GM21737 (cell line): ENCODE measurements around the gene SLC19A1.

Source experiments
- ATAC-seq: cut with Tn5 transposase; IDR thresholded peaks from one replicate; pipeline ENCODE4 v1.9.1; 2021; ENCODE audit warnings: mild to moderate bottlenecking, moderate library complexity; ENCODE audit not compliant: unreplicated experiment

Gene SLC19A1

DNA sequence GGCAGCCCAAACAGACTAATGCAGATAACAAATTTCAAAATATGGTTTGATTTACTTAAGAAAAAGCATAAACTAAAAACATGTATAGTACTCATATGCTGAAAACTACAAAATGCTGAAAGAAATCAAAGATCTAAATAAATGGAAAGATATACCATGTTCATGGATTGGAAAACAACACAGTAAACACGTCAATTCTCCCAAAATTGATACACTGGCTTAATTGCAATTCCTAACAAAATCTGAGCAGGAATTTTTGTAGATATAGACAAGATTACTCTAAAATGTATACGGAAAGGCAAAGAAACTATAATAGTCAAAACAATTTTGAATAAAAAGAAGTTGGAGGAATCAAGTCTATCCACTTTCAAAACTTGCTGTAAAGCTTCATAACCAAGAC is 21.0 kb downstream of the SLC19A1 start:
- no peak for ATAC-seq

DNA sequence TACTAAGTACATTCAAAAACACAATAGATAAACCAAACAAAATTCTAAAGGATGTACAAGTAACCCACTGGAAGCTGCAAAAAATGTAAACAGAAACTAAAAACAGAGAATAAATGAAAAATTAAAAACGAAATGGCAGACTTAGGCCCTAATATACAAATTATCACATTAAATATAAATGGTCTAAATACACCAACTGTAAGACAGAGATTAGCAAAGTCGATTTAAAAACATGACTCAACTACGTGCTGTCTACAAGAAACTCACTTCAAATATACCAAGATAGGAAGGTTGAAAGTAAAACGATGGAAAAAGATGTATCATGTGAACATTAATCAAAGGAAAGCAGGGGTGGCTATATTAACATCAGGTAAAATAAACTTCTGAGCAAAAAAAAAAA is 23.1 kb downstream of the SLC19A1 start:
- no peak for ATAC-seq

DNA sequence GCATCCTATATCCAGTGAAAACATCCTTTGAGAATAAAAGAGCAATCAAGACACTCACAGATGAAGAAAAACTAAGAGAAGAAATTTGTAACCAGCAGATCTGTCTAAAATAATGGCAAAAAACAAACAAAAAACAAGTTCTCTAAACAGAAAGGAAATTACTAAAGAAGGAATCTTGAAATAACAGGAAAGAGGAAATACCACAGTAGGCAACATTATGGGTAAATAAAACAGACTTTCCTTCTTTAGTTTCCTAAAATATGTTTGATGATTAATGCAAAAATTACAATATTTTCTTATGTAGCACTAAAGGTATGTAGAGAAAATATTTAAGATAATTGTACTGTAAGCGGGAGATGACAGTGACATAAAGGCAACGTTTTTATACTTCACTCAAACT is 23.5 kb downstream of the SLC19A1 start:
- no peak for ATAC-seq

DNA sequence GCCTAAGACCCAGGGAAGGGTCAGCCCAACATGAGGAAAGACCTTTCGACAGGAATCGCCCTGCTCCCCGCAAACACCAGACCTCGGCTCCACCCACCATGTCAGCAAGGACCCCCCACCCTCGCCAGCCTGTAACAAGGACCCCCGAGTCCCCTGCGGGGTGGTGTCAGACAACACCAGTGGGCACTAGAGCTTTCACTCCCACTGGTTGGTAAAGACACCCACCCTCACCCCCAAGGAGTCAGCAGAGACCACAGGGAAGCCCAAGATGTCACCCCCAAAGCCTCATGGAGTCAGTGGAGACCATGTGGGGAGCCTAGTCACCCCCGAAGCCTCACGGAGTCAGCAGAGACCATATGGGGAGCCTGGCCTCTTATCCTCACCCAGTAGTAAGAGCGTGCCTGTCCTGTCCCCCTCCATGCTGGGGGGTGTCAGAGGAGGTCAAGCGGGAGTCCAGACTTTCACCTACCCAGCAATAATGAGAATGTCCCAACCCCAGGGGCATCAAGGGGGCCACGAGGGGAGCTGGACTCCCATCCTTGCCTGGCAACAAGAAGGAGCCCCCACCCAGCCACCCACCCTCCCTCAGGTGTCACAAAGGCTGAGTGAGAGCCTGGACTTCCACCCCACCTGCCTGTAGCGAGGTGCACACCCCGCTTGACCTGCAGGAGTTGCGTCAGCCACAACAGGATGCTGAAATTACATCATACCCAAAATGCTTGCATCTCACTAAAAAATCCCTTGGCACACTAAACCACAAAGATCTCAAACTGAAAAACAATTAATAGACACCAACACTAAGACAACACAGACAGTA is 24.8 kb downstream of the SLC19A1 start:
- no peak for ATAC-seq

DNA sequence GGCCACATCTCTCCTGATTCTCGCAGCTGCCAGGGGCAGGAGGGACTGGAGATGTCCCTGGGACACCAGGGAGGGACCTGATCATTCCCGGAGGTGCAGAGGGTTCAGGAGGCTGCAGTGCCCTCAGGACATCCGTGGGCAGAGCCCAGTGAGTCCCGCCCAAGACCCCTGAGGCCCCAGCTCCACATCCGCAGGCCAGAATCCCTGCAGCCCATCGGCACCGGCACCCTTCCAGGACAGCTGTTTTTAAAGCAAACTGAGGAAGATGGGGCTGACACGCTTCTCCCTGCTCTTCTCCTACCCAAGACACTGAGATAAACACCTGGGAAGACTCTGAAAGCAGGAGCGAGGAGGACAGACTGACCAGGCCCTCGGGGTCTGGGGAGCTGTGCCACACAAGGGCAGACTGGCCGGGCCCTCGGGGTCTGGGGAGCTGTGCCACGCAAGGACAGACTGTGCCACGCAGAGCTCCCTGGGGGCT is 25.5 kb downstream of the SLC19A1 start:
- ATAC-seq: no peak

DNA sequence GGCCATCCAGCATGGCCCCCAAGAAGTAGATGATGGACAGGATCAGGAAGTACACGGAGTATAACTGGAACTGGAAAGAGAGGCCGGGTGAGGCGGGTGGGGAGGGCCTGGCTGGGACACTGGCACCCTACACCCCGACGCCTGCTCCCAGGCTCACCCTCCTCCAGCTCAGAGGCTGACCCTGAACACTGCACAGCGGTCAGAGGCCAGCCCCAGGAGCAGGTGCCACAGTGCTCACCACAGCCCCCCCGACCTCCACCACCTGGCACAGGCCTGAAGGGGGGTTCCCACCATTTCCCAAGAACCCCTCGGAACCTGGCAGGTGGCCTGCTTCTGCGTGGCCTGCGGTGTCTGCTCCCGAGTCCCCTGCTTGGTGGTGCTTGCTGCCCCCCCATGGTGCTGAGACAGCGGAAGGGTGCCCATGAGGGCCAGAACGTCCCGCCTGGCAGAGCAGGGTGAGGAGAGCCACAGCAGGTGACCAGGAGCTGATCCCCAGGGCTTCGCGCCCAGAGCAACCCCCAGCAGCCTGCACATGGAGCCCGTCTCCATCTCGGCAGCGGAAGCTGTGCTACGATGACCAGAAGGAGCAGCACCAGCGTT is 26.1 kb downstream of the SLC19A1 start:
- ATAC-seq: no peak

DNA sequence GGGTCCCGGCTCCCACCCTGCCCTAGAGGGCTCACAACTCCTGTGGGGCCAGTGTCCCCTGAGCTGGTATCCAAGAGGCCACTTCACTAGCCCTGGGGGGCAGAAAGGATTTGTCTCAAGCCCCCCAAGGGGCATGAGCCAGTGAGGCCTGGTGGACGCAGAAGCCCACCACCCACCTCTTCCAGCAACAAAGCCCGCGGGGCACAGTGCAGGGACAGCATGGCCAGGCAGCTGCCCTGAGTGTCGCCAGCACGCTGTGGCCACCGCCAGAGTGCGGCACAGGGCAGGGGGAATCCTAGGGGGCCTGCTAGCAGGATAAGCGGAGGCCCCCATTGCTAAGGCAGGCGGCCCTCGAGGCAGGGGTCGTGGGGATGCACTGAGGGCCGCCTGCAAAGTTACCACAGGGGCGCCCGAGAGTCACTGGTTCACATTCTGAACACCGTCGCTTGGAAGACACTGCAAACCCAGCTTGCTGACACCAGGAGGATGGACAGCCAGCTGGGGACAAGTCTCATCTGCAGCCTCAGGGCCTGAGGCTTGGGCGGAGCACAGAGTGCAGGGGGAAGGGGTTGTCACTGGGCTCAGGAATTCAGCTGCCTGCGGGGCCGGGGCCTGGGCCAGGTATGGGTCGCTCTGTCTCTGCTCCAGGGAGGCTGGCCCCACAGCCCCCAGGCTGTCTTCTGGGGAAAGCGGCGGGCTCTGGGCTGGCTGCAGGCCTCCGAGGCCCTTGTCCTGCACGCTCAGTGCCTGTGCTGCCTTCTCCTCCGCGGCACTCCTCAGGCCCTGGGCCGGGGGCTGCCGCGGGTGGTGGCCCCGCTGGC is 26.8 kb downstream of the SLC19A1 start:
- ATAC-seq: no peak

DNA sequence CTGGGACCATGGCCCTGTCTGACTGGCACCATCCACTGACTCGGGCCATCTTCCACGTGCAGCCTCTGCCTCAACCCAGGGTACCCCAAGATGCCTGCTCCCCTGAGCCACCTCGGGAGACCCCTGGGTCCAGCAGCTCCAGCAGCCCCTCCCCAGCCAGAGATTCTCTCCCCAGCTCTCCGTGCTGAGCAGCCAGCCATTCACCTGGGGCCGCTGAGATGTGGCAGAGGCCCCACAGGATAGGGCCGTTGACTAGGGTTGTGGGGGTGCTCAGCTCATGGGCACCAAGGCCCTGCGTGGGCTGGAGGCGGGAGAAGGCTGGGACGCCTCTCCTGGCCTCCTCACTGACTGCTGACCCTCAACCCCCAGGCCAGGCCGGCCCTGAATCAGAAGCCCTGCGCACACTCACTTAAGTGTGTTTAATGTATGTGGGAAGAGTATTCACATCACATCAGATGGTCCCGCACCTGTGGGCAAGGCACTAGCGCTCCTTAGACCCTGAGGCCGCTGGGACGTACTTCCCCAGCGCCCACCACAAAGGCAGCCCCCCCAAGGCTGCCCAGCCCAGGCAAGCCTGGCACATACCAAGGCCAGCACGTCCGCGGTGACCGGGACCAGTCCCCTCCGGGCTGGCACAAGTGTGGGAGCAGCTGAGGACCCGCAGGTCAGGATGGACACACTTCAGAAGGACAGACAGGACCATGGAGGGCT is 27.8 kb downstream of the SLC19A1 start:
- ATAC-seq: no peak

DNA sequence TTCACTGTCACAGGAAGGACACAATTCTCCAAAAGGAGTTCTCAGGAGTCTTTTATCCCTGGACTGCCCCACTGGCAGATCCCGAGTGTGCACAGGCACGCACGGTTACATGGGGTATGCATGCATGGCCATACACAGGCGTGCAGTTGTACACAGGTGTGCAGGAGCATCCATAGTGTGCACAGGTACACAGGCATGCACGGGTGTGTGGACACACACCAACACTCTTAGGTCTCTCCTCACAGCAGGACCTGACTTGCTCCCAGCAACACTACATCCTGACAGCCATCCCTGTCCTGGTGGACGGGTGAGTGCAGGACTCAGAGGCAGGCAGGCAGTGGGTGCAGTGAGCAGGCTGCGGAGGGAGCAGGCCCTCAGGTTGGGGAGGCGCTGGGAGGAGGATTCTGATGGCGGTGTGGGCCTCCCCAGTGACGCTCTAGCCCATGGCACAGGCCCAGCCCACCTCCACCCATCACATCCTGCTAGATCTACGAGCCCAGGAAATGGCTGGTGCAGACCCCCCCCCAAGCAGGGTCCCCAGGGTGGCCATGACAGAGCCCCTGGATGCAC is 28.4 kb downstream of the SLC19A1 start:
- ATAC-seq: no peak

DNA sequence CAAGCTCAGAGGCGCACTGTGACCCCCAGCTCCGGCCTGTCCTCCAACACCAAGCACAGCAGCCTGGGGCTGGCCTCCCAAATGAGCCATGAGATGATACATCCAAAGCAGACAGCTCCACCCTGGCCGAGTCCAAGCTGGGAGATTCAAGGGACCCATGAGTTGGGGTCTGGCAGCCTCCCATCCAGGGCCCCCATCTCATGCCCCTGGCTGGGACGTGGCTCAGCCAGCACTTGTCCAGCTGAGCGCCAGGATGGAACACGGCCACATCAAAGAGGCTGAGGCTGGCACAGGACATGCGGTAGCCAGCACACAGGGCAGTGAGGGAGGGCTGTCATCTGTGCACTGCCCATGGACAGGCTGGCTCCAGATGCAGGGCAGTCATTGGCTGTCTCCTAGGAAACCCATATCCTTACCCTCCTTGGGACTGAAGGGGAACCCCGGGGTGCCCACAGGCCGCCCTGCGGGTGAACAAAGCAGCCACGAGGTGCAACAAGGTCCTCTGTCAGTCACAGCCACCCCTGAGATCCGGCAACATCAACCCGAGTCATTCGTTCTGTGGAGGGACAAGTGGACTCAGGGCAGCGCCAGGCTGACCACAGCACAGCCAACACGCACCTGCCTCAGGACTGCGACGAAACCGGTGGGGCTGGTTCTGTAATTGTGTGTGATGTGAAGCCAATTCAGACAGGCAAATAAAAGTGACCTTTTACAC is 29.1 kb downstream of the SLC19A1 start:
- ATAC-seq: no peak

DNA sequence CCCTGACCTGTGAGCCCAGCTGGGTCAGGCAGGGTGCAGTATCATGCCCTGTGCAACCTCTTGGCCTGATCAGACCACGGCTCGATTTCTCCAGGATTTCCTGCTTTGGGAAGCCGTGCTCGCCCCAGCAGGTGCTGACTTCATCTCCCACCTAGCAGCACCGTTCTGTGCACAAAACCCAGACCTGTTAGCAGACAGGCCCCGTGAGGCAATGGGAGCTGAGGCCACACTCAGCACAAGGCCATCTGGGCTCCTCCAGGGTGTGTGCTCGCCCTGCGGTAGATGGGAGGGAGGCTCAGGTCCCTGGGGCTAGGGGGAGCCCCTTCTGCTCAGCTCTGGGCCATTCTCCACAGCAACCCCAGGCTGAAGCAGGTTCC is 29.6 kb downstream of the SLC19A1 start:
- no peak for ATAC-seq

DNA sequence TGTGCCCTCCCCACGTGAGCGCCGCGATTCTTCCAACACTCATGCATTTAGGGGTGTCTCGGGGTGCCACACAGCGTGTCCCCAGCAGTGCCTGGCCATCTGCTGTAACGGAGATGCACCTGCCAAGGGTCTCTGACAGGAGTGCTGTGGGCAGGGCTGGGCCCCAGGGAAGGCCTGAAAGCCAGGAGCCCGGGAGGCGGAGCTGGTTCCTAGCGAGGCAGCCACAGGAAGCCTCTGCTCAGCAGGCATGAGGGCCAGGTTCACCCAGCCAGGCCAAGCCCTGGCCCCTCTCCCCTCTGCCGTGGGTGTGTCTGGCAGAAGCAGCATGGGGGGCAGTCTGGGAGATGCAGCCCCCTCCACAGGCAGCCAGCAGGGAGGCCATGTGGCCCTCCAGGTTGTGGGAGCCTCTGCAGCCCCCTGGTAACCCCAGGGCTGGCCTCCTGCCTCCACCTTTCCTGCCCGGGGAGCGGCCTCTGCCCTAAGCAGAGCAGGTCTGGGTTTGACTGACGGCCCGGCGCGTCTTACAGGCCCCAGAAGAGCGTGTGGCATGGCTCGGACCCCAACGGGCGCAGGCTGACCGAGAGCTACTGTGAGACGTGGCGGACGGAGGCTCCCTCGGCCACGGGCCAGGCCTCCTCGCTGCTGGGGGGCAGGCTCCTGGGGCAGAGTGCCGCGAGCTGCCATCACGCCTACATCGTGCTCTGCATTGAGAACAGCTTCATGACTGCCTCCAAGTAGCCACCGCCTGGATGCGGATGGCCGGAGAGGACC is 30.4 kb downstream of the SLC19A1 start:
- ATAC-seq: no peak

DNA sequence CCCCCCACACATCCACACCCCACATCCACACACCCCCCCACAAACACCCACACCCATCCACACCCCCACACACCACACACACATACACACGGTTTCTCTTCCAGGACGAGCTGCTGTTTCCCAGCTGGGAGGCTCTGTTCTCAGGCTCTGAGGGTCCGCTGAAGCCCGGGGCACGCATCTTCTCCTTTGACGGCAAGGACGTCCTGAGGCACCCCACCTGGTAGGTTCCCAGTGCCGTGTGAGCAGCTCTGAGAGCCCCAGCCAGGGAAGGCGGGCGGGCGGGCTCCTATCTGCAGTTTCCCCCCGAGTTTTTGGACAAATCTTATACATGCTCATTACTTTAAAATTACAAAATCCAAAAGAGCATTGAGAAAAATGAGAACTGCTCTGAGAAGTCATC is 31.2 kb downstream of the SLC19A1 start:
- no peak for ATAC-seq

DNA sequence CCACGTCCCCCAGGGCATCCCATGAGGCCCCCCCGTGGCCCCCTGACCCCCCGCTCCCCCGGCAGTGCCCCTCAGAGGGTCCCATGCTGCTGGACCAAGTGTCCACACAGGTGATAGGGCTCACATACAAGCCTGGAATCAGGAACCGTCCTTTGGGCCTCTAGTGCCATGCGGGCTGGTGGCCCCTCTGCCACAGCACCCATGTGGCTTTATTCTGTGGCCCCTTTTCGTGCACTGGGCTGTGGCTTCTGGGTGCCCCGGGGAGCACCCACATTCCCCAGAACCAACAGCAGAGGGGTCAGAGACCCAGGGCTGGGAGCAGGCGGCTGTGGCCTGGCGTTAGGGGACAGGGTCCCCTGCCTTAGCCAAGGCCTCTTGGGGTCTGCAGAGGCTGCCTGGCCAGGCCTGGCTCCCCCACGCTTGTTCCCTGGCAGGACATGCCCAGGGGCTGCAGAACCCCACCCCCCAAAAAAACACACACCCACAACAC is 31.7 kb downstream of the SLC19A1 start:
- no peak for ATAC-seq

DNA sequence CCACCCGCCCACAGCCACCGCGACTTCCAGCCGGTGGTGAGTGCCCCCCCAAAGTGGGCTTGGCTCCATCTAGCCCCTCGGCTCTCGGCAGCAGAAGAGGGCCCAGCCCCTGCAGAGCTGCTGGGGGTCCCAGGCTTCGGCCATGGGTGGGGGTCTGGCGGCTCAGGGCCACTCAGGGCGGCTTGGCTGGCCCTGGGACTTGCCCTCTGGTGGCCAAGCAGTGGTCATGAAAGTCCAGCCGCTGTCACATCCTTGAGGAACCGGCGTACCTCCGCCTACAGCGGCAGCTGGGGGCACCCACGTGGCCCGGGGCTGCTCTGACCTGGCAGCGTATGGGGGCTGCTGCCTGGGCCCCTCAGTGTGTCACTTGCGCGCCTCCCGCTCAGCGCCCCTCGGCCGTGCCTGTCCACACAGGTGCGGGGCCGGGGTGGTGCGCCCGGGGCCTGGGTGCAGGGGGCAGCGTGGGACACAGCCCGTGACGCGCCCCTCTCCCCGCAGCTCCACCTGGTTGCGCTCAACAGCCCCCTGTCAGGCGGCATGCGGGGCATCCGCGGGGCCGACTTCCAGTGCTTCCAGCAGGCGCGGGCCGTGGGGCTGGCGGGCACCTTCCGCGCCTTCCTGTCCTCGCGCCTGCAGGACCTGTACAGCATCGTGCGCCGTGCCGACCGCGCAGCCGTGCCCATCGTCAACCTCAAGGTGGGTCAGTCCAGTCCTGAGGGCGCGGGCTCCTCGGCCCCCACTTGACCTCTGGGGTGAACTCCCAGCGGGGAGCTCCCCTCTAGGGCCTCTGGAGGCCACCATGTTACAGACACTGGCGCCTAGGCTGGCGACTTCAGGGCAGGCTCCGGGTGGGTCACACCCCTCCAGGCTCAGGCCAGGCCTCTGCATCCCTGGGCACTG is 32.4 kb downstream of the SLC19A1 start:
- no peak for ATAC-seq

DNA sequence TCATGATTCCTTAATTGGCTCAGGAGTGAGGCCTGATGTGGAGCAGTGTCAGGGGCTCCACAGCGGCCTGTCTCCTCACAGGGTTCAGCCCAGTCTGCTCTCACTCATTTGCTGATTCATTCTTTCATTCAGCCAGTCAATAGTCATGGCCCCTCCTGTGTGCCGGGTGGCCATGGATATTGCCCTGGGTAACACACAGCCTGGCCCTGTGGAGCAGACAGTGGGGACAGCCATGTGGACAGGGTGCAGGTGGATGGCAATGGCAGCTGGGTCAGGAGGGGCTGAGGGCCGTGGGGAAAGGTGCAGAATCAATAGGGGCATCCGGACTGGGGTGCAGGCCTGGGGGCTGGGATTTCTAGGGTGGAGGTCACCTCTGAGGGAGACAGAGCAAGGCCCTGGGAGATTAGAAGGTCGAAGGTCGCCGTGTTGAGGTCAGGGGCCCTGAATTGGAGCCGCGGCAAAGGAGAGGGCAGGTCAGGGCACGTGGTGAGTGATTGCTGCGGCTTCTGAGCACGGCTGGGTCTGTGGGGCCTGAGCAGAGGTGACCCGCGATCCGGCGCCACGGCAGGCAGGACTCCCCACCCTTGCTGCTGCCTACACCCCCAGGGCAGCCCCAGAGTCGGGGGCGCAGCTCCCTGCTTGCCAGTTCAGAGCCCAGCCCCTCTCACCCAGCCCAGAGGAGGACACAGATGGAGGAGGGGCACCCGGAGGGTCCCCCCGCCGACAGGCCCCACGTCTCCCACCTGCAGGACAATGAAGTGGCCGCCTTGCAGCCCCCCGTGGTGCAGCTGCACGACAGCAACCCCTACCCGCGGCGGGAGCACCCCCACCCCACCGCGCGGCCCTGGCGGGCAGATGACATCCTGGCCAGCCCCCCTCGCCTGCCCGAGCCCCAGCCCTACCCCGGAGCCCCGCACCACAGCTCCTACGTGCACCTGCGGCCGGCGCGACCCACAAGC is 33.4 kb downstream of the SLC19A1 start:
- no peak for ATAC-seq

DNA sequence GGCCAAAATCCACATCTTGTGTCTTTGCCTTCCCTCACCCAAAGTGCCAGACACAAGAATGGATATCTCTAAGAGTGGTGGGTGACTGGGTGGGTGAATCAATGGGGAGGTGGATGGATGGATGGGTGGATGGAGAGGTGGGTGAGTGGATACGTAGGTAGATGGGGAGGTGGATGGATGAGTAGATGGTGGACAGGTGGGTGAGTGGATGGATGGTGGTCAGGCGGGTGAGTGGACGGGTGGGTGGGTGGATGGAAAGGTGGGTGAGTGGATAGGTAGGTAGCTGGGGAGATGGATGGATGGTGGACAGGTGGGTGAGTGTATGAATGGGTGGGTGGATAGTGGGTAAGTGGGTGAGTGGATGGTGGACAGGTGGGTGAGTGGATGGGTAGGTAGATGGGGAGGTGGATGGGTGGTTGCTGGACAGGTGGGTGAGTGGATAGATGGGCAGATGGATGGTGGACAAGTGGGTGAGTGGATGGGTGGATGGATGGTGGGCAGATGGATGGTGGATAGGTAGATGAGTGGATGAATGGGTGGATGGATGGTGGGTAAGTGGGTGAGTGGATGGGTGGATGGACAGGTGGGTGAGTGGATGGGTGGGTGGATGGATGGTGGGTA is 34.2 kb downstream of the SLC19A1 start:
- no peak for ATAC-seq
